Psoas muscle (tissue), 8 donors: ENCODE results near the gene LRRC36. TPM values are rescaled to one million over a fixed set of nuclear protein-coding genes. Genes with fewer than 3 reads are reported as not detected.

ENCODE experiments used
- ATAC-seq, 4 donors: fragments of 200-7000 bp; cut with Tn5 transposase; one replicate each; pipeline ENCODE4 v1.9.1; 2020; ENCODE audit warnings: moderate library complexity in 3 of 4, mild to moderate bottlenecking in 2 of 4
- DNase-seq, 2 donors: peaks; one replicate each; pipeline ENCODE4 v3.0.0-alpha.2; 2020
- H3K27ac ChIP-seq: fragments of 200-600 bp; one replicate; pipeline ENCODE4 v1.8.0; 2022
- H3K27me3 ChIP-seq, 3 donors: fragments of 200-600 bp in 1 of 3; one replicate each; pipeline versions ENCODE4 v1.6.1 to v1.8.0; 2013 to 2022; ENCODE audit warnings: low read length in 2 of 3, mild to moderate bottlenecking in 2 of 3, moderate library complexity in 1 of 3; ENCODE audit not compliant: insufficient read depth in 3 of 3
- H3K36me3 ChIP-seq, 2 donors: fragments of 200-600 bp in 1 of 2; one replicate each; pipeline versions ENCODE4 v1.6.1 to v1.8.0; 2013 to 2022; ENCODE audit warnings: low read depth in 1 of 2, mild to moderate bottlenecking in 1 of 2, moderate library complexity in 1 of 2; ENCODE audit not compliant: insufficient read depth in 1 of 2
- H3K4me1 ChIP-seq: fragments of 200-600 bp; one replicate; pipeline ENCODE4 v1.8.0; 2022
- H3K4me3 ChIP-seq: fragments of 200-600 bp; one replicate; pipeline ENCODE4 v1.8.0; 2022; ENCODE audit warnings: mild to moderate bottlenecking
- H3K9me3 ChIP-seq: fragments of 200-600 bp; one replicate; pipeline ENCODE4 v1.8.0; 2022
- WGBS, 3 donors: extraction: QIAGEN DNeasy Blood & Tissue Kit; methylation state at CpG; one replicate each; pipeline versions ENCODE4 v1.1.6 to v1.1.7; 2013; 5-methylcytosine and 5-hydroxymethylcytosine counted together
- intact Hi-C, 2 donors: fragments of 100-400 bp; cut with DNase I; formaldehyde crosslinking; loops; one replicate each; pipeline versions ENCODE4 v1.11.0 to v1.14.2; 2022
- polyA plus RNA-seq, 3 donors: library from polyadenylated mRNA; stranded (reverse); fragments of 200-250 nt; gene quantifications; one replicate each; pipeline ENCODE4 v1.2.3, GENCODE V29; 2013
- total RNA-seq, 4 donors: library from RNA; stranded (reverse); fragmentation: NEBNext Ultra II Directional in 2 of 4; extraction: Animal tissue kit (Norgen Biotek cat#: 25700) in 2 of 4; gene quantifications; one replicate each; pipeline versions ENCODE4 v1.2.1 to v1.2.4, GENCODE V29; 2021 to 2023
- TF ChIP-seq, protein P1 (sequence below): fragments of 200-600 bp; IDR thresholded peaks from one replicate; pipeline ENCODE4 v1.8.0; 2022; ENCODE audit warnings: antibody characterized with exemption
- donor health status: healthy with polysubstance abuse.
- donor health status: DM: no; HTN: no; CAD: no; lungs with moderate emphysema.
- donor health status: Bipolar disorder and iron deficiency.
- donor health status: healthy.
- donor health status: DM: yes; HTN: yes; CAD: no.
- donor health status: DM: no; HTN: no; CAD: no.
- donor health status: DM: no; HTN: no; CAD: no.
- donor health status: DM: yes; HTN: yes; CAD: no.

LRRC36 gene
- total and polyA plus RNA-seq, 7 donors, result 0.06 to 0.25 (median 0.11) TPM; not detected in 4

DNA sequence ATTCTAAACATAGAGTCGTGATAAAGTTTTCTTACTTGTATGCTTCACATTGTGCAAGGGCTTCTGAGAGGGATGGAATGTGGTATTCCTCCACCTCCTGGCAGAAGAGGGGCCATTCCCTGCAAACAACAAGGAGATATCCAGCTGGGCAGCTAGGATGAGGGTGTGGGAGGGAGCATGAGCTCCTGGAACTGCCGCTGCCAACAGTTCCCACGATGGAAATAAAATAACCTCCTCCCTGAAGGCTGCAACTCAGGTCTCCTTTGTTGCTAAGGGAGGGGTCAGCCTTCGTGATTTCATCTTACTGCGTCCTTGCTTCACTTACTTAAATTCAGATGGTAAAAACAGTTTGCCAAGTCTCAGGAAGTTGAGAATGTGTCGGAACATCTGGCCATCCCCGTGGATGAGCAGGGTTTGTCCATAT is 31.7 kb upstream of the LRRC36 start:
- ATAC-seq (no peak), DNase-seq (no peak)
- no peaks in the 10 kb centered on the region for H3K4me1 ChIP-seq
- H3K4me3 ChIP-seq, result no peak overlapping the region
- TF ChIP-seq, protein P1, sequence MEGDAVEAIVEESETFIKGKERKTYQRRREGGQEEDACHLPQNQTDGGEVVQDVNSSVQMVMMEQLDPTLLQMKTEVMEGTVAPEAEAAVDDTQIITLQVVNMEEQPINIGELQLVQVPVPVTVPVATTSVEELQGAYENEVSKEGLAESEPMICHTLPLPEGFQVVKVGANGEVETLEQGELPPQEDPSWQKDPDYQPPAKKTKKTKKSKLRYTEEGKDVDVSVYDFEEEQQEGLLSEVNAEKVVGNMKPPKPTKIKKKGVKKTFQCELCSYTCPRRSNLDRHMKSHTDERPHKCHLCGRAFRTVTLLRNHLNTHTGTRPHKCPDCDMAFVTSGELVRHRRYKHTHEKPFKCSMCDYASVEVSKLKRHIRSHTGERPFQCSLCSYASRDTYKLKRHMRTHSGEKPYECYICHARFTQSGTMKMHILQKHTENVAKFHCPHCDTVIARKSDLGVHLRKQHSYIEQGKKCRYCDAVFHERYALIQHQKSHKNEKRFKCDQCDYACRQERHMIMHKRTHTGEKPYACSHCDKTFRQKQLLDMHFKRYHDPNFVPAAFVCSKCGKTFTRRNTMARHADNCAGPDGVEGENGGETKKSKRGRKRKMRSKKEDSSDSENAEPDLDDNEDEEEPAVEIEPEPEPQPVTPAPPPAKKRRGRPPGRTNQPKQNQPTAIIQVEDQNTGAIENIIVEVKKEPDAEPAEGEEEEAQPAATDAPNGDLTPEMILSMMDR, result no peak
- no peaks in the 10 kb centered on the region for H3K9me3 ChIP-seq
- no peak overlapping the region for H3K27ac ChIP-seq
- intact Hi-C loops, result no loop called here
- no peaks in the 10 kb centered on the region for H3K36me3 ChIP-seq
- 40 to 53% (median 45%) methylated on average over 7 of the region's 7 CpGs for WGBS, 3 donors
- no peaks in the 10 kb centered on the region for H3K27me3 ChIP-seq

DNA sequence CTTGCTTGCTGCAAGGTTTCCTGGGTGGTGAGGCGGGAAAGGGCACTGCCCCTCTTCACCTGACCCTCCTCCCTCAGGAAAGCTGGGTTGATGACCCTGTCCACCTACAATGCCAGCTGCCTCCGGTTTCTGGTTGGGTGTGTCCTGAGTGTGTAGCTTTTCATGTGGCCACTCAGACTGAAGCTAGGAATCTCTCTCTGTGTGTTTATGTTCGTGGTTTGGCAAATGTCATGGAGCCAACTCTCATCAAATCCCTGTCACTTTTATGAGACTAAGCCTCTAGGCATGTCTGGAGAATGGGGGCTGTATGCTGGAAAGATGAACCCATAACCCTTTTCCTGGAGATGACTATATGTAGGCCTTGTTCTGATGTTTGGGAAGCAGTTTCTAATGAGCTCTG is 30.2 kb upstream of the LRRC36 start:
- H3K4me1 ChIP-seq, result no peaks in the 10 kb centered on the region
- 67 to 84% (median 73%) methylated on average over 3 of the region's 3 CpGs for WGBS, 3 donors
- TF ChIP-seq, protein P1, result no peak
- no peak overlapping the region for H3K27ac ChIP-seq
- H3K27me3 ChIP-seq, result no peaks in the 10 kb centered on the region
- no peaks in the 10 kb centered on the region for H3K36me3 ChIP-seq
- intact Hi-C loops, result no loop called here
- ATAC-seq (no peak), DNase-seq (no peak)
- H3K4me3 ChIP-seq, result no peak overlapping the region
- H3K9me3 ChIP-seq, result no peaks in the 10 kb centered on the region

DNA sequence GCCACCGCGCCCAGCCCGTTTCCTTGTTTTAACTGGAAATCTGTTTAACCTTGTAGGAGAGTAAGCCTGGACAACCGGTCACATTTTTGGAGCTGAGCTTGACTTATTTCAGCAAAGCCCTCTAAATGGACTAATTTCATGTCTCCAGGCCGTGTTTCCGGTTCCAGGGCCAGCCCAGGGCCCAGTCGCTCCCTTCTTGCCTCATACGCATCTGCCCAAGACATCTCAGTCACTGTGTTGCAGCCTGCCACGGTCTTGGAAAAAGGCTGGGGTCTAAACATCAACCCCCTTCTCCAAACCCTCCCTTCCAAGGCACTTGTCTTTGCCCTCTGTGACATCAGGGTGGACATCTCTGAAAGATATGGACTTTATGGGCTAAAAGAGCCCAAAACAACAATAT is 28.3 kb upstream of the LRRC36 start:
- no peak for ATAC-seq

DNA sequence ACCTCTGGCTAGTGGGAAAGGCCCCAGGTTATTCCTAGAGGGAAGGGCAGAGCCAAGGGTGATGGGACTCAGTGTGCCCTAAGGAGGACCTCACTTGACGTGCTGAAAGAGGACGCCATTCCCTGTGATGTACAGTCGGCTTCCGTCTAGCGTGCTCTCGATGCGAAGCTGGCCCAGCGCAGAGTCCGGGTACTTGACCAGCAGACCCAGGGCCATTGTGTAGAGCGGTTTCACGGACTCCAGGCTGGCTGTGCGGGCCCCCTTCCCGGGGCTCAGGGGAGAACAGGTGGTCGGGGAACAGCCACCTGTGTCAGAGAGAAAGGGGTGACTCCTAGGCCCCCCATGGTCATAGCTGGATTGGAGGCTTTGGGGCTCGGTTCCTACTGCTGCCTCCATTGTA is 27.3 kb upstream of the LRRC36 start:
- 92 to 94% (median 94%) methylated on average over 15 of the region's 15 CpGs for WGBS, 3 donors
- H3K4me3 ChIP-seq, result no peak overlapping the region
- ATAC-seq (no peak), DNase-seq (no peak)
- H3K9me3 ChIP-seq, result no peaks in the 10 kb centered on the region
- intact Hi-C loops, result no loop called here
- TF ChIP-seq, protein P1, result no peak
- H3K27ac ChIP-seq, result no peak overlapping the region
- H3K27me3 ChIP-seq, result no peaks in the 10 kb centered on the region
- no peaks in the 10 kb centered on the region for H3K36me3 ChIP-seq
- H3K4me1 ChIP-seq, result no peaks in the 10 kb centered on the region

More for the DNA sequence above, 28.3 kb upstream of the LRRC36 start:
- TF ChIP-seq, protein P1, result no peak
- intact Hi-C loops, result no loop called here
- no peak for DNase-seq
- H3K27ac ChIP-seq, result no peak overlapping the region
- no peak overlapping the region for H3K4me3 ChIP-seq
- no peaks in the 10 kb centered on the region for H3K36me3 ChIP-seq
- no peaks in the 10 kb centered on the region for H3K4me1 ChIP-seq
- 92 to 96% (median 94%) methylated on average over 9 of the region's 9 CpGs for whole genome bisulfite sequencing, 3 donors
- H3K27me3 ChIP-seq, result no peaks in the 10 kb centered on the region
- H3K9me3 ChIP-seq, result no peaks in the 10 kb centered on the region

DNA sequence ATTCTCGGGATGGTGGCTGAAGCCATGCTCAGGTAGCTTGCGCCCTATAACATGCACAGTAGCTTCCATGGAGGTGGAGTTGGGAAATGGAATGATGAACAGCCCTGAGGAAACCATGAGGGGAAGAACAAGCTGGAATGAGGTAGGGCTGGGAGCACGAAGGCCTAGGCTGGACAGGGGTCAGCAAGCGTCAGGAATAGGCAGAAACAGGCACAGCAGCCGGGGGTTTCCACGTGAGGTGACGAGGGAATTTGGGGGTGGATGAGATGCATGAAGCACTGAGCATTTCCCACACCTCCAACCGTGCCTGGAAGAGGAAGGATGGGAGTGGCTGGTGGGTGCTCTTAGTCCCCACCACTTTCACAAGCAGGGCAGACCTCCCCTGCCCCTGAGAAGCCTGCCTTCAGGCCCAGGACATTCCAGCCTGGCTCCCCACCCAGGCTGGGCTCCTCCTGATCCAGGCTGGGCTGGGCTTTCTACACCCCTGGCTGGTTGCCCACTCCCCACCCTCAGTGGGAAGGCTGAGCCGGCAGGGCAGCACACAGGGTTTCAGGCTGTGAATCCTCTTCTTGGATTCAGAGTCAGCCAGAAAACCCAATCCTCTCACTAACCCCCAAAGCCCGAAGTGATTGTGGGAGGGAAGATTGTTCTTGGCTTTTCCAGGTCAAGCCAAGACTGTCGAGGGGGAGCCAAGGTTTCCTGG is 25.4 kb upstream of the LRRC36 start:
- 60 to 64% (median 61%) methylated on average over 11 of the region's 11 CpGs for WGBS, 3 donors
- Histone ChIP-seq H3K27ac (no peak overlapping the region), H3K27me3 (no peaks in the 10 kb centered on the region), H3K4me3 (no peak overlapping the region), H3K4me1 (no peaks in the 10 kb centered on the region), H3K9me3 (no peaks in the 10 kb centered on the region), H3K36me3 (no peaks in the 10 kb centered on the region)
- intact Hi-C loops, result no loop called here
- TF ChIP-seq, protein P1, result no peak
- DNase-seq (peak; percentile 64 to 68), ATAC-seq (no peak)
